ENCODE results near the gene C1orf50. TPM values are rescaled to one million over a fixed set of nuclear protein-coding genes. Genes with fewer than 3 reads are reported as not detected.

Gene C1orf50
- total RNA-seq, 2 experiments from 2014 or later: 4.7 to 5.2 TPM

GRCh38 chr1:42756956-42757891, 9.8 kb upstream of the C1orf50 start:
- ChIA-PET POLR2A (interaction anchor here (0.9 kb wide), 1 partner anchor 74 kb away, joined by 3 read pairs; no protein-coding TSS in a partner anchor), CTCF (interaction anchor here (0.7 to 1.4 kb wide), 10 partner anchors 9 to 316 kb away, joined by 3 to 8 read pairs (median 4); partner anchors contain the start of gene P3H1)
- intact Hi-C loops (cut with micrococcal nuclease): no loop called here
- Mint-ChIP-seq H3K36me3 (ENCODE audit: low read depth) (peaks cover 48% of the 10 kb centered on the region), H3K9me3 (no peaks in the 10 kb centered on the region), H3K27ac (no peak overlapping the region), H3K27me3 (no peaks in the 10 kb centered on the region), H3K4me1 (ENCODE audit: low read depth) (peaks cover under 1% of the 10 kb centered on the region), H3K4me3 (no peak overlapping the region)
- no peak for ATAC-seq
- peak; percentile 21 for DNase-seq
- TF ChIP-seq CTCF (IDR thresholded peaks at IDR 0.05): peak; percentile 61

GRCh38 chr1:42757892-42758275, 9.2 kb upstream of the C1orf50 start:
- Mint-ChIP-seq H3K4me1 (ENCODE audit: low read depth) (peaks cover 6% of the 10 kb centered on the region), H3K4me3 (no peak overlapping the region), H3K27me3 (no peaks in the 10 kb centered on the region), H3K27ac (no peak overlapping the region), H3K9me3 (no peaks in the 10 kb centered on the region), H3K36me3 (ENCODE audit: low read depth) (peaks cover 42% of the 10 kb centered on the region)
- CTCF ChIA-PET: interaction anchor here (0.8 to 1.4 kb wide), 8 partner anchors 8 to 316 kb away, joined by 3 to 8 read pairs (median 4); partner anchors contain the start of gene P3H1
- DNase-seq: no peak
- no peak for TF ChIP-seq CTCF (IDR thresholded peaks at IDR 0.05)
- no peak for ATAC-seq
- intact Hi-C loops (cut with micrococcal nuclease): no loop called here
- POLR2A ChIA-PET: interaction anchor here (0.9 to 1.5 kb wide), 2 partner anchors 18 to 75 kb away, joined by 3 to 4 read pairs; partner anchors contain the start of gene CLDN19

GRCh38 chr1:42758641-42759040, 8.4 kb upstream of the C1orf50 start:
- peaks cover 39% of the 10 kb centered on the region for H3K36me3 Mint-ChIP-seq (ENCODE audit: low read depth)
- POLR2A ChIA-PET: interaction anchor here (0.5 to 2.1 kb wide), 3 partner anchors 10 to 1805 kb away, joined by 3 to 5 read pairs (median 4); partner anchors contain the start of gene CLDN19
- DNase-seq (no peak), ATAC-seq (no peak)
- no peak for TF ChIP-seq CTCF (IDR thresholded peaks at IDR 0.05)
- peaks cover 6% of the 10 kb centered on the region for H3K4me1 Mint-ChIP-seq (ENCODE audit: low read depth)
- no peaks in the 10 kb centered on the region for H3K27me3 Mint-ChIP-seq
- H3K4me3 Mint-ChIP-seq: no peak overlapping the region
- intact Hi-C loops (cut with micrococcal nuclease): no loop called here
- no peaks in the 10 kb centered on the region for H3K9me3 Mint-ChIP-seq
- H3K27ac Mint-ChIP-seq: no peak overlapping the region
- CTCF ChIA-PET: interaction anchor here (0.9 to 1.4 kb wide), 5 partner anchors 10 to 231 kb away, joined by 3 to 4 read pairs (median 3); no protein-coding TSS in a partner anchor

GRCh38 chr1:42759114-42759513, 7.9 kb upstream of the C1orf50 start:
- no peak for TF ChIP-seq CTCF (IDR thresholded peaks at IDR 0.05)
- ATAC-seq (no peak), DNase-seq (no peak)
- intact Hi-C loops (cut with micrococcal nuclease): no loop called here
- ChIA-PET CTCF (interaction anchor here (1.0 to 1.4 kb wide), 4 partner anchors 10 to 231 kb away, joined by 3 to 4 read pairs (median 3); no protein-coding TSS in a partner anchor), POLR2A (interaction anchor here (1.5 to 2.1 kb wide), 2 partner anchors 11 to 20 kb away, joined by 4 to 5 read pairs; partner anchors contain the start of gene CLDN19)
- Mint-ChIP-seq H3K4me3 (no peak overlapping the region), H3K9me3 (no peaks in the 10 kb centered on the region), H3K36me3 (ENCODE audit: low read depth) (peaks cover 35% of the 10 kb centered on the region), H3K27me3 (no peaks in the 10 kb centered on the region), H3K27ac (no peak overlapping the region), H3K4me1 (ENCODE audit: low read depth) (peaks cover 6% of the 10 kb centered on the region)
